HCT116 (cell line): ENCODE measurements around the gene GFAP. TPM values are rescaled to one million over a fixed set of nuclear protein-coding genes. Genes with fewer than 3 reads are reported as not detected.

Source experiments
- ATAC-seq: fragments of 200-7000 bp; cut with Tn5 transposase; 2 replicates; pipeline ENCODE4 v1.9.1; 2020; ENCODE audit warnings: mild to moderate bottlenecking, moderate library complexity
- BruUV-seq: library from RNA; stranded (reverse); fragments of 400-500 nt; replicated peaks from 2 replicates; lab custom pipeline; 2021; lab: Mats Ljungman, UMichigan
- CTCF ChIA-PET: fragments of 300-600 bp; sonication (Branson Sonifier 250); formaldehyde crosslinking; loops from one replicate; lab custom pipeline; 2021; ENCODE audit warnings: antibody characterized with exemption; lab: Charles Lee
- POLR2A ChIA-PET: fragments of 300-600, 350-600 bp; sonication (Branson Sonifier 250); formaldehyde crosslinking; loops from one replicate; lab custom pipeline; 2021; ENCODE audit warnings: antibody characterized with exemption; lab: Charles Lee
- RAD21 ChIA-PET, 2 experiments: fragments of 300-600 bp; sonication (Branson Sonifier 250); formaldehyde crosslinking; loops; one replicate each; lab custom pipeline; 2023; ENCODE audit warnings: low total read pairs in 2 of 2; ENCODE audit not compliant: uncharacterized antibody in 2 of 2, unreplicated experiment in 2 of 2, low non-redundant PET in 1 of 2; lab: Charles Lee
- DNase-seq: peaks from one replicate; pipeline ENCODE4 v3.0.0-alpha.2; 2010; ENCODE audit warnings: low read depth, low spot score
- H2AFZ ChIP-seq: fragments of 200-600 bp; shearing (Covaris generic), sonication (generic); 2 replicates; pipeline ENCODE4 v1.6.1; 2017; ENCODE audit warnings: low read depth, mixed run types, mixed read lengths, antibody characterized with exemption, low read length; ENCODE audit not compliant: poor library complexity, severe bottlenecking
- H3K27ac ChIP-seq: 2 replicates; pipeline ENCODE4 v1.5.1; 2012; ENCODE audit warnings: low read depth, low read length
- H3K27me3 ChIP-seq: fragments of 200-600 bp; sonication (generic); 2 replicates; pipeline ENCODE4 v1.6.1; 2016; ENCODE audit warnings: mixed run types, low read length, mixed read lengths; ENCODE audit not compliant: insufficient read depth
- H3K36me3 ChIP-seq, 2 experiments: fragments of 200-500 bp in 1 of 2; fragments of 200-600 bp in 1 of 2; sonication (Bioruptor generic) in 1 of 2; sonication (generic) in 1 of 2; 2 replicates each; pipeline versions ENCODE4 v1.5.1 to v1.6.1; 2014 to 2016; ENCODE audit warnings: low read length in 2 of 2, inconsistent platforms in 1 of 2, mixed read lengths in 1 of 2, mixed run types in 1 of 2; ENCODE audit not compliant: insufficient read depth in 2 of 2, control insufficient read depth in 1 of 2
- H3K4me1 ChIP-seq, 2 experiments: fragments of 200-600 bp in 1 of 2; sonication (generic) in 1 of 2; 2 replicates each; pipeline versions ENCODE4 v1.5.1 to v1.6.1; 2012 to 2017; ENCODE audit warnings: low read length in 2 of 2, inconsistent platforms in 1 of 2, mild to moderate bottlenecking in 1 of 2, mixed read lengths in 1 of 2, mixed run types in 1 of 2, moderate library complexity in 1 of 2; ENCODE audit not compliant: insufficient read depth in 2 of 2, control insufficient read depth in 1 of 2
- H3K4me2 ChIP-seq: fragments of 200-600 bp; sonication (generic); 2 replicates; pipeline ENCODE4 v1.6.1; 2017; ENCODE audit warnings: mixed run types, low read length, mixed read lengths
- H3K4me3 ChIP-seq, 2 experiments: fragments of 200-600 bp in 1 of 2; sonication (generic) in 1 of 2; replicated peaks in 1 of 2; 2 replicates each; pipeline ENCODE4 v1.5.1; 2011 to 2016; ENCODE audit warnings: low read length in 2 of 2, control low read depth in 1 of 2, low read depth in 1 of 2, mild to moderate bottlenecking in 1 of 2, mixed read lengths in 1 of 2, mixed run types in 1 of 2
- H3K79me2 ChIP-seq: fragments of 200-600 bp; sonication (generic); 2 replicates; pipeline ENCODE4 v1.6.1; 2017; ENCODE audit warnings: mild to moderate bottlenecking, mixed run types, low read length, moderate library complexity, mixed read lengths; ENCODE audit not compliant: insufficient read depth
- H3K9ac ChIP-seq: fragments of 200-600 bp; sonication (generic); 2 replicates; pipeline ENCODE4 v1.6.1; 2016; ENCODE audit warnings: low read length, mixed read lengths
- H3K9me2 ChIP-seq: fragments of 200-600 bp; sonication (generic), shearing (Covaris generic); 2 replicates; pipeline ENCODE4 v1.6.1; 2017; ENCODE audit warnings: mixed run types, mild to moderate bottlenecking, moderate library complexity; ENCODE audit not compliant: insufficient read depth
- H3K9me3 ChIP-seq, 2 experiments: fragments of 200-500 bp in 1 of 2; fragments of 200-600 bp in 1 of 2; sonication (Bioruptor generic) in 1 of 2; sonication (generic) in 1 of 2; 2 replicates each; pipeline ENCODE4 v1.6.1; 2014 to 2017; ENCODE audit warnings: low read length in 2 of 2, mixed read lengths in 2 of 2, inconsistent platforms in 1 of 2, low read depth in 1 of 2, mild to moderate bottlenecking in 1 of 2, mixed run types in 1 of 2, moderate library complexity in 1 of 2; ENCODE audit not compliant: control insufficient read depth in 1 of 2, insufficient read depth in 1 of 2
- H4K20me1 ChIP-seq: fragments of 200-600 bp; sonication (generic), shearing (Covaris generic); 2 replicates; pipeline ENCODE4 v1.6.1; 2017; ENCODE audit warnings: mixed run types, mild to moderate bottlenecking, moderate library complexity; ENCODE audit not compliant: insufficient read depth
- CTCF ChIP-seq, 3 experiments: fragments of 200-600 bp in 1 of 3; sonication (generic) in 1 of 3; IDR thresholded peaks in 2 of 3; conservative IDR thresholded peaks in 1 of 3; 2 replicates each; pipeline ENCODE4 v1.5.1; 2012 to 2017; ENCODE audit warnings: low read depth in 2 of 3, low read length in 2 of 3, antibody characterized with exemption in 1 of 3, borderline replicate concordance in 1 of 3, control low read depth in 1 of 3, mild to moderate bottlenecking in 1 of 3, mixed read lengths in 1 of 3, mixed run types in 1 of 3, moderate library complexity in 1 of 3; ENCODE audit not compliant: insufficient read depth in 1 of 3
- EGR1 ChIP-seq: IDR thresholded peaks from 2 replicates; pipeline ENCODE4 v1.6.1; 2012; ENCODE audit warnings: low read depth
- ELF1 ChIP-seq: IDR thresholded peaks from 2 replicates; pipeline ENCODE4 v1.6.1; 2012; ENCODE audit warnings: low read depth, borderline replicate concordance
- EZH2phosphoT487 ChIP-seq: fragments of 200-600 bp; IDR thresholded peaks from 2 replicates; pipeline ENCODE4 v1.6.1; 2018; ENCODE audit warnings: antibody characterized with exemption, borderline replicate concordance
- RAD21 ChIP-seq: IDR thresholded peaks from 2 replicates; pipeline ENCODE4 v1.6.1; 2012; ENCODE audit warnings: low read depth, mild to moderate bottlenecking
- SIN3A ChIP-seq: IDR thresholded peaks from 2 replicates; pipeline ENCODE4 v1.6.1; 2012; ENCODE audit warnings: low read depth
- SP1 ChIP-seq: IDR thresholded peaks from 2 replicates; pipeline ENCODE4 v1.6.1; 2012; ENCODE audit warnings: low read depth
- ZFX ChIP-seq: fragments of 450-650 bp; IDR thresholded peaks from 2 replicates; pipeline ENCODE4 v1.6.1; 2017
- ZNF274 ChIP-seq: fragments of 200-500 bp; sonication (Bioruptor generic); IDR thresholded peaks from 2 replicates; pipeline ENCODE4 v1.6.1; 2014; ENCODE audit warnings: mild to moderate bottlenecking, low read depth, low read length, inconsistent platforms
- intact Hi-C: fragments of 100-400 bp; cut with micrococcal nuclease; formaldehyde crosslinking; loops from 2 replicates; pipeline ENCODE4 v1.10.0; 2022
- total RNA-seq: library from RNA; stranded (reverse); gene quantifications from one replicate; pipeline ENCODE4 v1.2.1, GENCODE V29; 2021; ENCODE audit not compliant: unreplicated experiment

GFAP gene
- total RNA-seq, 1 experiment from 2014 or later = not detected

DNA sequence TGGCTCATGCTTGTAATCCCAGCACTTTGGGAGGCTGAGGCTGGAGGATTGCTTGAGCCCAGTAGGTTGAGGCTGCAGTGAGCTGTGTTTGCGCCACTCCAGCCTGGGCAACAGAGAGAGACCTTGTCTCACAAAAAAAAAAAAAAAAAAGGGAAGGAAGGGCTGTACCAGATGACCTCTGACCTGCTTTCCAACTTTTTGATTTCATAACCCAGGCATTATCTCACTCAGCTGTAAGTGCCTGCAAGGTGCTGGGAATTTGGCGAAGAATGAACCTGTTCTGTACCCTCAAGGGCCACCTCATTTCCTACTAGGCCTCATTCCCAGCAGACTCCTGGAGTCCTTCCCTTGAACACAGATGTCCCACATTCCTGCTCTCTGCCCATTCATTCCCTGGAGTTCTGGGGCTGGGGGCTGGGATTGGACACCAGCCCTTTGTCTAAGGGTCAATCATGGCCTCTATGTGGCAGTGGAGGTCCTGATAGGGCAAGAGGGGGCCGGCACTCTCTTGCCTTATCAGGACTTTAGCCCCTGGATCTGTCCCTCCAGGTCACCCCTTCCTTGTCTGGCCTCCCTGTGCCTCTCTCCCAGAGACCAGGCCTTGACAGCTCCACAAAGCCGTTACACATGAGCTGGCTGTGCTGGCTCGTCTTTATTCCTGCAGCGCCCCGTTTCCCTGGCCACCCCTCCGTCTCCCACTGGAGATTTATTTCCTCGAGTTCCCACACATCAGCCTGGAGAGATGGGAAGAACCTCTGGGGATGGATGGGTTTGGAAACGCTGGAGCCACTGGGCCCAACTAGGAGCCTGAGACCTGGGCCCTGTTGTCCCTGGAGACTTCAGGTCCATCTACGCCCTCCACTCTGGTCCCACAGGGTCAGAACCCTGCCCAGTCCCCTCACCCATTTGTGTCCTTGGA is 821 bp upstream of the GFAP start:
- Histone ChIP-seq H3K79me2 (no peaks in the 10 kb centered on the region), H3K4me2 (no peak overlapping the region), H3K9me2 (no peaks in the 10 kb centered on the region), H3K27ac (no peak overlapping the region), H3K36me3 (no peaks in the 10 kb centered on the region)
- no TSS peak for BruUV-seq
- ChIA-PET CTCF (no interaction called here), POLR2A (no interaction called here)
- intact Hi-C loops = no loop called here
- TF ChIP-seq ZFX (no peak), ELF1 (no peak), CTCF (IDR thresholded peaks at IDR 0.05 in 2 of 3, conservative IDR thresholded peaks at IDR 0.05 in 1 of 3; ENCODE audit: borderline replicate concordance in 1 of 3, insufficient read depth in 1 of 3, low read depth in 2 of 3, low read length in 2 of 3) (no peak)
- TF ChIP-seq, all 23 proteins: peak for 0
- RAD21 ChIA-PET = no interaction called here
- Histone ChIP-seq H3K9me3 (no peaks in the 10 kb centered on the region), H3K4me1 (peaks cover 0 to 18% of the 10 kb centered on the region in 2 experiments; a peak in 2 of 4 replicates), H3K4me3 (no peak overlapping the region), H2AFZ (no peak overlapping the region), H3K27me3 (no peaks in the 10 kb centered on the region), H4K20me1 (no peaks in the 10 kb centered on the region), H3K9ac (no peak overlapping the region)
- ATAC-seq (no peak), DNase-seq (no peak)

- POLR2A ChIA-PET = no interaction called here
- intact Hi-C loops = no loop called here
- no peak for ATAC-seq
- TF ChIP-seq CTCF (IDR thresholded peaks at IDR 0.05 in 2 of 3, conservative IDR thresholded peaks at IDR 0.05 in 1 of 3; ENCODE audit: borderline replicate concordance in 1 of 3, insufficient read depth in 1 of 3, low read depth in 2 of 3, low read length in 2 of 3) = no peak
- TF ChIP-seq ZNF274 = no peak
- TF ChIP-seq SIN3A = no peak
- TF ChIP-seq RAD21 = no peak
- TF ChIP-seq EGR1 = no peak
- no peak for TF ChIP-seq EZH2phosphoT487
- no peak for TF ChIP-seq SP1
Measured at GRCh38 chr17:44914698-44915271, 515 bp downstream of the GFAP start.

More at GRCh38 chr17:44914698-44915271, 515 bp downstream of the GFAP start:
- Histone ChIP-seq H3K27me3 (no peaks in the 10 kb centered on the region), H2AFZ (no peak overlapping the region), H3K4me1 (peaks cover 0 to 12% of the 10 kb centered on the region in 2 experiments; a peak in 2 of 4 replicates), H3K4me2 (no peak overlapping the region), H4K20me1 (no peaks in the 10 kb centered on the region), H3K4me3 (no peak overlapping the region), H3K9ac (no peak overlapping the region), H3K36me3 (no peaks in the 10 kb centered on the region), H3K9me3 (no peaks in the 10 kb centered on the region), H3K27ac (no peak overlapping the region), H3K79me2 (no peaks in the 10 kb centered on the region), H3K9me2 (no peaks in the 10 kb centered on the region)
- ChIA-PET CTCF (interaction anchor here (0.6 kb wide), 1 partner anchor 107 kb away, joined by 3 read pairs; no protein-coding TSS in a partner anchor), RAD21 (no interaction called here)
- no peak for DNase-seq
- BruUV-seq = no TSS peak
